IPS-15b (cell line): ENCODE measurements around the gene EFCAB7.

ENCODE experiments used
- H3K27me3 ChIP-seq: one replicate; pipeline ENCODE4 v1.6.1; 2013; ENCODE audit warnings: low read length; ENCODE audit not compliant: control insufficient read depth, insufficient read depth
- H3K36me3 ChIP-seq: one replicate; pipeline ENCODE4 v1.6.1; 2013; ENCODE audit warnings: low read length; ENCODE audit not compliant: control insufficient read depth, insufficient read depth
- H3K4me1 ChIP-seq: one replicate; pipeline ENCODE4 v1.6.1; 2013; ENCODE audit warnings: mild to moderate bottlenecking, low read length; ENCODE audit not compliant: control insufficient read depth, insufficient read depth
- H3K4me3 ChIP-seq: one replicate; pipeline ENCODE4 v1.5.1; 2013; ENCODE audit warnings: low read depth, low read length
- H3K9ac ChIP-seq: one replicate; pipeline ENCODE4 v1.6.1; 2013; ENCODE audit warnings: low read depth, mild to moderate bottlenecking, low read length
- H3K9me3 ChIP-seq: one replicate; pipeline ENCODE4 v1.6.1; 2013; ENCODE audit warnings: mild to moderate bottlenecking, low read length; ENCODE audit not compliant: control insufficient read depth, insufficient read depth

EFCAB7 gene

GRCh38 chr1:63593303-63593885 is 70.1 kb downstream of the EFCAB7 start, which contains the start of gene PGM1:
PGM1 (plus strand) TSS chr1:63593411; CDS start chr1:63593489, 78 bp downstream.
- no peaks in the 10 kb centered on the region for H3K27me3 ChIP-seq
- H3K36me3 ChIP-seq = peaks cover 2% of the 10 kb centered on the region
- H3K4me3 ChIP-seq = peak within 1 kb of the TSS; percentile 93
- no peaks in the 10 kb centered on the region for H3K9me3 ChIP-seq
- peak within 1 kb of the TSS; percentile 67 for H3K9ac ChIP-seq
- H3K4me1 ChIP-seq = no peaks in the 10 kb centered on the region

- H3K9me3 ChIP-seq = no peaks in the 10 kb centered on the region
- H3K4me3 ChIP-seq = peak overlapping the region; percentile 93
- peaks cover 2% of the 10 kb centered on the region for H3K36me3 ChIP-seq
- H3K9ac ChIP-seq = peak overlapping the region; percentile 67
- no peaks in the 10 kb centered on the region for H3K4me1 ChIP-seq
- H3K27me3 ChIP-seq = no peaks in the 10 kb centered on the region
Observed at GRCh38 chr1:63593886-63594605, 70.7 kb downstream of the EFCAB7 start.

- Histone ChIP-seq H3K27me3 (no peaks in the 10 kb centered on the region), H3K9me3 (no peaks in the 10 kb centered on the region), H3K4me3 (no peak overlapping the region), H3K36me3 (peaks cover 2% of the 10 kb centered on the region), H3K9ac (no peak overlapping the region), H3K4me1 (no peaks in the 10 kb centered on the region)
Observed at GRCh38 chr1:63595435-63595834, 72.1 kb downstream of the EFCAB7 start.

- Histone ChIP-seq H3K9me3 (no peaks in the 10 kb centered on the region), H3K4me1 (peaks cover 8% of the 10 kb centered on the region), H3K4me3 (no peak overlapping the region), H3K9ac (no peak overlapping the region), H3K36me3 (peaks cover 2% of the 10 kb centered on the region), H3K27me3 (no peaks in the 10 kb centered on the region)
Observed at GRCh38 chr1:63599799-63600198, 76.5 kb downstream of the EFCAB7 start.

GRCh38 chr1:63600248-63600647 is 76.9 kb downstream of the EFCAB7 start:
- no peak overlapping the region for H3K9ac ChIP-seq
- no peaks in the 10 kb centered on the region for H3K27me3 ChIP-seq
- H3K4me1 ChIP-seq = peaks cover 8% of the 10 kb centered on the region
- no peaks in the 10 kb centered on the region for H3K9me3 ChIP-seq
- H3K36me3 ChIP-seq = peaks cover 2% of the 10 kb centered on the region
- H3K4me3 ChIP-seq = no peak overlapping the region

GRCh38 chr1:63601061-63601460 is 77.7 kb downstream of the EFCAB7 start:
- no peak overlapping the region for H3K4me3 ChIP-seq

GRCh38 chr1:63601463-63601862 is 78.1 kb downstream of the EFCAB7 start:
- no peaks in the 10 kb centered on the region for H3K27me3 ChIP-seq
- peaks cover 8% of the 10 kb centered on the region for H3K4me1 ChIP-seq
- H3K9me3 ChIP-seq = no peaks in the 10 kb centered on the region
- no peak overlapping the region for H3K9ac ChIP-seq
- no peak overlapping the region for H3K4me3 ChIP-seq
- H3K36me3 ChIP-seq = no peaks in the 10 kb centered on the region

More at GRCh38 chr1:63601061-63601460, 77.7 kb downstream of the EFCAB7 start:
- Histone ChIP-seq H3K9me3 (no peaks in the 10 kb centered on the region), H3K4me1 (peaks cover 8% of the 10 kb centered on the region), H3K36me3 (no peaks in the 10 kb centered on the region), H3K27me3 (no peaks in the 10 kb centered on the region), H3K9ac (no peak overlapping the region)

- no peaks in the 10 kb centered on the region for H3K36me3 ChIP-seq
- no peak overlapping the region for H3K9ac ChIP-seq
- H3K4me3 ChIP-seq = no peak overlapping the region
- peaks cover 8% of the 10 kb centered on the region for H3K4me1 ChIP-seq
- H3K9me3 ChIP-seq = no peaks in the 10 kb centered on the region
- H3K27me3 ChIP-seq = no peaks in the 10 kb centered on the region
Observed at GRCh38 chr1:63601912-63602311, 78.6 kb downstream of the EFCAB7 start.

GRCh38 chr1:63602629-63603028 is 79.3 kb downstream of the EFCAB7 start:
- Histone ChIP-seq H3K4me3 (no peak overlapping the region), H3K4me1 (peaks cover 8% of the 10 kb centered on the region), H3K9ac (no peak overlapping the region), H3K36me3 (no peaks in the 10 kb centered on the region), H3K27me3 (no peaks in the 10 kb centered on the region), H3K9me3 (no peaks in the 10 kb centered on the region)

- Histone ChIP-seq H3K9me3 (no peaks in the 10 kb centered on the region), H3K27me3 (no peaks in the 10 kb centered on the region), H3K4me1 (peaks cover 8% of the 10 kb centered on the region), H3K36me3 (no peaks in the 10 kb centered on the region), H3K4me3 (no peak overlapping the region), H3K9ac (no peak overlapping the region)
Observed at GRCh38 chr1:63603810-63604209, 80.5 kb downstream of the EFCAB7 start.

- no peaks in the 10 kb centered on the region for H3K36me3 ChIP-seq
- no peaks in the 10 kb centered on the region for H3K27me3 ChIP-seq
- peaks cover 8% of the 10 kb centered on the region for H3K4me1 ChIP-seq
- no peaks in the 10 kb centered on the region for H3K9me3 ChIP-seq
- H3K4me3 ChIP-seq = no peak overlapping the region
- no peak overlapping the region for H3K9ac ChIP-seq
Observed at GRCh38 chr1:63607322-63607721, 84.0 kb downstream of the EFCAB7 start.

- no peaks in the 10 kb centered on the region for H3K9me3 ChIP-seq
- H3K36me3 ChIP-seq = no peaks in the 10 kb centered on the region
- peaks cover 18% of the 10 kb centered on the region for H3K4me1 ChIP-seq
- no peaks in the 10 kb centered on the region for H3K27me3 ChIP-seq
- H3K4me3 ChIP-seq = no peak overlapping the region
- no peak overlapping the region for H3K9ac ChIP-seq
Observed at GRCh38 chr1:63611231-63611630, 87.9 kb downstream of the EFCAB7 start.
